Measurements from ENCODE around the gene LY6G6C. TPM values are rescaled to one million over a fixed set of nuclear protein-coding genes. Genes with fewer than 3 reads are reported as not detected.
A peak's percentile ranks its signal among the peaks of the same experiment; 100 is the strongest.

The LY6G6C gene
- total and polyA plus RNA-seq, 2 of the 13 experiments (the other 11 are each of a cell fraction or from before 2014, with no cell fraction given): 0.15 TPM; not detected in 1

GRCh38 chr6:31736021-31736767 lies 14.6 kb upstream of the LY6G6C start, which contains the start of gene CLIC1 (continued):
- TF ChIP-seq ZNF142 (CRISPR knock-in tag; IDR thresholded peaks at IDR 0.05) (no peak), PAWR (CRISPR knock-in tag; IDR thresholded peaks at IDR 0.05; ENCODE audit: borderline replicate concordance) (no peak), TRIM22 (IDR thresholded peaks at IDR 0.05) (no peak), FOXK2 (IDR thresholded peaks at IDR 0.05) (no peak), TARDBP (CRISPR knock-in tag; IDR thresholded peaks at IDR 0.05) (0 out of 2 replicates have a peak, but pooled peaks have one; percentile 58), HIVEP1 (CRISPR knock-in tag; IDR thresholded peaks at IDR 0.05) (peak; percentile 99), GPBP1L1 (CRISPR knock-in tag; IDR thresholded peaks at IDR 0.05) (no peak), ZBTB10 (CRISPR knock-in tag; IDR thresholded peaks at IDR 0.05; ENCODE audit: borderline replicate concordance) (no peak), TEF (CRISPR knock-in tag; IDR thresholded peaks at IDR 0.05) (no peak), ZNF468 (CRISPR knock-in tag; IDR thresholded peaks at IDR 0.05) (no peak), KDM1A (CRISPR knock-in tag; IDR thresholded peaks at IDR 0.05) (peak; percentile 30; the same call in 1 of the 2 replicates), ELF1 (CRISPR knock-in tag; IDR thresholded peaks at IDR 0.05) (peak; percentile 90), ZXDC (CRISPR knock-in tag; IDR thresholded peaks at IDR 0.05) (no peak), ZFP41 (CRISPR knock-in tag; IDR thresholded peaks at IDR 0.05; ENCODE audit: borderline replicate concordance) (no peak)

Measured in HepG2 (cell line).